Gastrocnemius medialis (tissue), 4 donors: ENCODE measurements around the gene GALNT2. TPM values are rescaled to one million over a fixed set of nuclear protein-coding genes. Genes with fewer than 3 reads are reported as not detected.
A peak's percentile ranks its signal among the peaks of the same experiment; 100 is the strongest.

ENCODE experiments used
- ATAC-seq, 2 donors: fragments of 150-250 bp; one replicate each; pipeline ENCODE4 v1.9.1; 2016
- DNase-seq, 2 donors: peaks; one replicate each; pipeline ENCODE4 v3.0.0-alpha.2; 2019
- H3K27ac ChIP-seq, 4 donors: fragments of 200-600 bp; sonication (generic); 1 replicate in 1 of 4; 2 replicates in 3 of 4; pipeline ENCODE4 v1.5.1; 2016 to 2018; ENCODE audit warnings: mild to moderate bottlenecking in 2 of 4, moderate library complexity in 1 of 4
- H3K27me3 ChIP-seq, 3 donors: fragments of 200-600 bp; sonication (generic) in 2 of 3; 1 replicate in 1 of 3; 2 replicates in 2 of 3; pipeline versions ENCODE4 v1.5.1 to v1.6.0; 2016 to 2019; ENCODE audit warnings: mild to moderate bottlenecking in 1 of 3, moderate library complexity in 1 of 3
- H3K36me3 ChIP-seq, 2 donors: fragments of 200-600 bp; sonication (generic) in 1 of 2; one replicate each; pipeline ENCODE4 v1.5.1; 2017 to 2018
- H3K4me1 ChIP-seq, 2 donors: fragments of 200-600 bp; sonication (generic) in 1 of 2; one replicate each; pipeline ENCODE4 v1.5.1; 2016 to 2017; ENCODE audit warnings: mild to moderate bottlenecking in 2 of 2
- H3K4me3 ChIP-seq, 4 donors: fragments of 200-600 bp; sonication (generic) in 3 of 4; 1 replicate in 1 of 4; 2 replicates in 3 of 4; pipeline ENCODE4 v1.5.1; 2016 to 2019; ENCODE audit warnings: mild to moderate bottlenecking in 2 of 4
- H3K9me3 ChIP-seq, 3 donors: fragments of 200-600 bp; sonication (generic) in 2 of 3; 1 replicate in 1 of 3; 2 replicates in 2 of 3; pipeline ENCODE4 v1.5.1; 2016 to 2019
- CTCF ChIP-seq, 5 experiments: fragments of 450-650 bp in 3 of 5; fragments of 200-600 bp in 2 of 5; sonication (generic) in 2 of 5; IDR thresholded peaks in 4 of 5; conservative IDR thresholded peaks in 1 of 5; 1 replicate in 4 of 5; 2 replicates in 1 of 5; pipeline ENCODE4 v1.5.1; 2016 to 2019; ENCODE audit warnings: antibody characterized with exemption in 5 of 5, mild to moderate bottlenecking in 3 of 5, moderate library complexity in 3 of 5
- POLR2A ChIP-seq, 2 donors: fragments of 450-650 bp; IDR thresholded peaks; one replicate each; pipeline ENCODE4 v1.6.1; 2017; ENCODE audit warnings: antibody characterized with exemption in 2 of 2, mild to moderate bottlenecking in 2 of 2, moderate library complexity in 2 of 2
- in situ Hi-C, 4 donors: fragments of 200-750 bp; cut with MboI; loops; one replicate each; pipeline versions ENCODE4 v1.15.0 to v1.8.0; 2017; ENCODE audit warnings: low sequenced_read_pairs in 4 of 4
- intact Hi-C: fragments of 100-400 bp; cut with DNase I; formaldehyde crosslinking; loops from one replicate; pipeline ENCODE4 v1.15.1; 2023; ENCODE audit warnings: low total_unique reads
- total RNA-seq, 4 donors: library from RNA; depleted of rRNA; stranded (reverse); fragments of >200 nt; gene quantifications; one replicate each; pipeline versions ENCODE4 v1.1.0 to v1.2.3, GENCODE V29; 2016

GALNT2 gene
- total RNA-seq, 4 donors from 2014 or later, result 73.7 to 106 (median 78.3) TPM

GRCh38 chr1:230263568-230264195 lies 196.6 kb downstream of the GALNT2 start:
- Histone ChIP-seq H3K36me3 (peaks cover 0 to 38% of the 10 kb centered on the region in 2 donors), H3K4me3 (no peak overlapping the region), H3K4me1 (peaks cover 11 to 12% of the 10 kb centered on the region in 2 donors), H3K27me3 (no peaks in the 10 kb centered on the region), H3K9me3 (no peaks in the 10 kb centered on the region), H3K27ac (no peak overlapping the region)
- intact Hi-C loops (no loop called here), in situ Hi-C loops (no loop called here)
- no peak for TF ChIP-seq CTCF (IDR thresholded peaks at IDR 0.05 in 4 of 5, conservative IDR thresholded peaks at IDR 0.05 in 1 of 5)
- no peak for TF ChIP-seq POLR2A (IDR thresholded peaks at IDR 0.05)
- ATAC-seq (no peak), DNase-seq (no peak)

- H3K4me3 ChIP-seq, result no peak overlapping the region
- intact Hi-C loops, result no loop called here
- DNase-seq, result no peak
- no peak for ATAC-seq
- H3K36me3 ChIP-seq, result peaks cover 0 to 38% of the 10 kb centered on the region in 2 donors
- no peaks in the 10 kb centered on the region for H3K27me3 ChIP-seq
- no peak for TF ChIP-seq CTCF (IDR thresholded peaks at IDR 0.05 in 4 of 5, conservative IDR thresholded peaks at IDR 0.05 in 1 of 5)
- no peak for TF ChIP-seq POLR2A (IDR thresholded peaks at IDR 0.05)
- H3K27ac ChIP-seq, result no peak overlapping the region
- in situ Hi-C loops, result no loop called here
- H3K9me3 ChIP-seq, result no peaks in the 10 kb centered on the region
- peaks cover 11 to 12% of the 10 kb centered on the region in 2 donors for H3K4me1 ChIP-seq
Observed at GRCh38 chr1:230264342-230264741, 197.3 kb downstream of the GALNT2 start.

- Histone ChIP-seq H3K9me3 (no peaks in the 10 kb centered on the region), H3K4me1 (peaks cover 12 to 17% of the 10 kb centered on the region in 2 donors), H3K27ac (peak overlapping the region in 2 of 4 donors; percentile 2 to 27), H3K36me3 (peaks cover 0 to 38% of the 10 kb centered on the region in 2 donors), H3K27me3 (no peaks in the 10 kb centered on the region), H3K4me3 (no peak overlapping the region)
- in situ Hi-C loops (no loop called here), intact Hi-C loops (no loop called here)
- no peak for TF ChIP-seq POLR2A (IDR thresholded peaks at IDR 0.05)
- no peak for TF ChIP-seq CTCF (IDR thresholded peaks at IDR 0.05 in 4 of 5, conservative IDR thresholded peaks at IDR 0.05 in 1 of 5)
- peak; percentile 43 to 54 for ATAC-seq
- DNase-seq, result peak; percentile 39 to 66
Observed at GRCh38 chr1:230265200-230266115, 198.4 kb downstream of the GALNT2 start.

- Histone ChIP-seq H3K4me3 (no peak overlapping the region), H3K4me1 (peaks cover 12 to 18% of the 10 kb centered on the region in 2 donors), H3K27ac (peak overlapping the region in 2 of 4 donors; percentile 2 to 27), H3K9me3 (no peaks in the 10 kb centered on the region), H3K36me3 (peaks cover 0 to 38% of the 10 kb centered on the region in 2 donors), H3K27me3 (no peaks in the 10 kb centered on the region)
- TF ChIP-seq POLR2A (IDR thresholded peaks at IDR 0.05), result no peak
- peak in 1 of 2 donors; percentile 7 for DNase-seq
- ATAC-seq, result no peak
- intact Hi-C loops (no loop called here), in situ Hi-C loops (no loop called here)
Observed at GRCh38 chr1:230266456-230266855, 199.4 kb downstream of the GALNT2 start.
